GM12872 (cell line): ENCODE data around the gene EPB41L1.

ENCODE experiments used
- TF ChIP-seq, protein P1 (sequence below): IDR thresholded peaks from 3 replicates; pipeline ENCODE4 v1.5.1; 2011; ENCODE audit warnings: low read depth, mild to moderate bottlenecking, low read length, moderate library complexity; ENCODE audit not compliant: insufficient read depth

Gene EPB41L1

DNA sequence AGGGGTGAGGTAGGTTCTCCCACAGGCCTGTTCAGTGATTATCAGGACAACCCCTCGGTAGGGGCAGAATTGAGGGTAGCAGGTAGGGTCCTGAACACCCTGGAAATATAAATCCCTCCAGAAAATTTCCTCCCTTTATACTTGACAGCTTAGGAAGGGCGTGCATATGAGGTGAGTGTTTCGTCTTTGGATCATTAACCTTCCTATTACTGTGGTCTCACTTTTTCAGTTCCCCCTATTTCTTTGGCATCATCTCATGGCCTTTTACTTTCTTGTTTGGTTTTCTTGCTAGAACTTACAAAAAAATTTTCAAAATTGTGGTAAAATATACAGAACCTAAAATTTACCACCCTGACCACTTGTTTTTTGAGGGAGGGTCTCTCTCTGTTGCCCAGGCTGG is 18.7 kb upstream of the EPB41L1 start:
- TF ChIP-seq, protein P1, sequence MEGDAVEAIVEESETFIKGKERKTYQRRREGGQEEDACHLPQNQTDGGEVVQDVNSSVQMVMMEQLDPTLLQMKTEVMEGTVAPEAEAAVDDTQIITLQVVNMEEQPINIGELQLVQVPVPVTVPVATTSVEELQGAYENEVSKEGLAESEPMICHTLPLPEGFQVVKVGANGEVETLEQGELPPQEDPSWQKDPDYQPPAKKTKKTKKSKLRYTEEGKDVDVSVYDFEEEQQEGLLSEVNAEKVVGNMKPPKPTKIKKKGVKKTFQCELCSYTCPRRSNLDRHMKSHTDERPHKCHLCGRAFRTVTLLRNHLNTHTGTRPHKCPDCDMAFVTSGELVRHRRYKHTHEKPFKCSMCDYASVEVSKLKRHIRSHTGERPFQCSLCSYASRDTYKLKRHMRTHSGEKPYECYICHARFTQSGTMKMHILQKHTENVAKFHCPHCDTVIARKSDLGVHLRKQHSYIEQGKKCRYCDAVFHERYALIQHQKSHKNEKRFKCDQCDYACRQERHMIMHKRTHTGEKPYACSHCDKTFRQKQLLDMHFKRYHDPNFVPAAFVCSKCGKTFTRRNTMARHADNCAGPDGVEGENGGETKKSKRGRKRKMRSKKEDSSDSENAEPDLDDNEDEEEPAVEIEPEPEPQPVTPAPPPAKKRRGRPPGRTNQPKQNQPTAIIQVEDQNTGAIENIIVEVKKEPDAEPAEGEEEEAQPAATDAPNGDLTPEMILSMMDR = no peak

DNA sequence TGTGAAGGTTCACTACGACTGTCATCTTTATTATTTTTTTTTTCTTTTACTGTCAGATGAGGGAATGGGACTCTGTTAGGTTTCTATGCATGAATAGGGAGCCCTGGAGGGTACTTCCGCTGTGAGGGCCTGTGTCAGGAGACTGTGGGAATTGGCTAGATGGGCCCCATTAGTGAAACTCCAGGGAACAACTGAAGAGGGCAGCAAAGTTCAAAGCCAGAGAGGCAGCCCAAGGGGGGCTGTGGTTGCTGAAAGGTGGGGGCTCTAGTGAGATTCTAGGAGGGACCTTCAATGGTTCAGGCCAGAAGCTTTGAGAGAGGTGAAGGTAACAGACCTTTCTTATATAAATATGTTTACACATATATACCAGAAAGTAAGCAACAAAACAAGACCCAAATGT is 13.2 kb upstream of the EPB41L1 start:
- TF ChIP-seq, protein P1 = no peak

DNA sequence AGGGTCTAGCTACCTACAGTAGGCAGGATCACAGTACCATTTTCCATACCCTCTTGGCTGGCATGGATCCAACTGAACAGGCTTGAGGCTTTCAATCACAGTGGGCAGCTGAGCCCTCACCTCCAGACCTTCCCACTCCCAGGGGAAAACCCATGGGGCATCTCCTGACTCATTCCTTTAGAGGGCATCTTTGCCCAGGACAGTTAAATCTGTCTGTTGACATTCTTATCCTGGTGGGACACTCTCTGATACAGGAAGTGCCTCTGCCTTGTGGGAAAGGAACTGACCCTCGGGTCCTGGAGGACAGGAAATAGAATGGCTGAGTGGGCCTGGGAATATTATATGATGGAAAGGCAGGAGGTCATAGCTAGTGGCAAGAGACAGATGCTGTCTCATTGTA is 10.2 kb upstream of the EPB41L1 start:
- TF ChIP-seq, protein P1 = no peak

DNA sequence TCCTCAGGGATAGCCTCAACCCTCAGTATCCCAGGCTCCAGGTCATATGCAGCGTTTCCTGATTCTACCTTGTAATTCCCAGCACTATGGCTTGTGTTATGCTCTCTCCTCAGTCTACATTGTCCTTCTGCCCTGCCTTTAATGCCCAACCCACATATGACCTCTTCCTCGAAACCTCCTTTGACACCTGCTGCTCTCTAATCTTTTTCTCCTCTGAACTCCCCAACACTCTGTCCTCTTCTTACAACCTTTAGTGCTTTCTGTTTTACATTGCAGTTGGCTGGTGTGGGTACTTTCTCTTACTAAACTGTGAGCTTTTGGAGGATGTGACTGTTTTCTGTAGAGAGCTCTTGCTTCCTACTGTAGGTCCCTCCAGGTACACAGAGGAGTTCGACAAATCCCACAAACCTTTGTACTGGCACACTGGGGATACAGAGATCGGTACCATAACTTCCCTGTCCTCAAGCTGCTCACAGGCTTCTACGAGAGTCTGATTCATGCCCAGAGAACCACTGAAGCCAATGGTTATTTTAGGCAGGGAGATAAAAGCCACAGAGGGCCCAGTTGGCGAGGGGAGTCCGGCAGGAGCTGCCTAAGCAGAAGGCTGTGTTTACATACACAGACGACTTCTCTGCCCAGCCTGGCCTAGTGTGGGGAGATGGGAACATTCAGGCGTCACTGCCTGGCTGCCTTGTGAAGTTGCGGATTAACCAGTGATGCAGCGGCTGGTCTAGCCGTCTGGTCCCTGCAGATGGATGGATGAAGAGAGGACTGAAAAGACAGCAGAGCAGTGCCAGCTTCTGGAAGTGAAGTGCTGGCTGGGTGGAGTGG is 8.4 kb upstream of the EPB41L1 start:
- TF ChIP-seq, protein P1 = no peak

DNA sequence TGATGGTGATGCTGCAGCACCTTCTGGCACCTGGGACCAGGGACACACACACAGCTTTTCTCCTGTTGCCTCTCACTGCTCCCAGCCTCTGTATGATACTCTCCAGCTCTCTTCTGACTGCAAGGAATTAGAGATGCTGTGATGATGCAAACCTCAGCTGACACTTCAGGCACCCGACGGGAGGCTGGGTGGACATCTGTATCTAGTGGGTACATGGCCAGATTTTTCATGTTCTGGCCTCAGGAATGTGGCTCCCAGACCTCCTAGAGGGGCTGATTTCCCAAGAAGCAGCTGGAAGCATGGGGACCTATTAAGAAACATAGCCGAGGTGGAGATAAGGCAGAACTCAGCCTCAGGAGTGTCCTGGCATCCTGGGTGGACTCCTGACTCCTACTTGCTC is 6.8 kb upstream of the EPB41L1 start:
- TF ChIP-seq, protein P1 = no peak

DNA sequence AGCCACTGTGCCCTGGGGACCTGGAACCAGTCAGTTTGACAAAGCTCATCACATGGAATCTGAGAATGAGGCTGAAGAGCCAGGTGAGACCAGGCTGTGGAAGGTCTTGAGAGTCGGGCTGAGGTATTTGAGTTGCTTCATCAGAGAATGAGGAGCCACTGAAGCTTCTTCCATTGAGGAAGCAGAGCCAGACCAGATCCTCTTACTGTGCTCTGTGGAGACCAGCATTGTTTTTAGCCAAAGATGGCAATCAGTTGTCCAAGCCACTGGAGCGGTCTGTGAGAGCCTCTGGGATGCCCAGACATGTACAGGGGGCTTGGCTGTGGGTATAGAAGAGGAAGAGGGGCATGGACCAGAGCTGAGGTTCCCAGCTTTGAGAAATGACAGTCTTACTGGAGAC is 6.1 kb upstream of the EPB41L1 start:
- TF ChIP-seq, protein P1 = no peak

DNA sequence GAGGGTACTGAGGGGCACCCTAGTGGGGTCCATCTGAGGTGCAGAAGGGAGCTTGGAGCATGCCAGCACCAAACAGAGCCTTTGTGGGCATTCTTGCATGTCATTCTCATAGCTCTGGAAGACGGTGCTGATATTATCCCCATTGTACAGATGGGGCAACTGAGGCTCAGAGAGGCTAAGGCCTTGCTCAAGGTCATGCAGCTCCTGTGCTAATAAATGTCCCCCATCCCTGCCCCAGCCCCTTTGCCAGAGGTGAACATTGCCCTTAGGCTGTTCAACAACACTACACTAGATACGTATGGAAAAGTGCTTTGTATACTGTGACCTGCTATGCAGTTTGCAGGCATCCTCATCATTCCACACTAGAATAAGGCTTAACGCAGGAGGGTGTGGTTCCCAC is 5.5 kb upstream of the EPB41L1 start:
- TF ChIP-seq, protein P1 = no peak

DNA sequence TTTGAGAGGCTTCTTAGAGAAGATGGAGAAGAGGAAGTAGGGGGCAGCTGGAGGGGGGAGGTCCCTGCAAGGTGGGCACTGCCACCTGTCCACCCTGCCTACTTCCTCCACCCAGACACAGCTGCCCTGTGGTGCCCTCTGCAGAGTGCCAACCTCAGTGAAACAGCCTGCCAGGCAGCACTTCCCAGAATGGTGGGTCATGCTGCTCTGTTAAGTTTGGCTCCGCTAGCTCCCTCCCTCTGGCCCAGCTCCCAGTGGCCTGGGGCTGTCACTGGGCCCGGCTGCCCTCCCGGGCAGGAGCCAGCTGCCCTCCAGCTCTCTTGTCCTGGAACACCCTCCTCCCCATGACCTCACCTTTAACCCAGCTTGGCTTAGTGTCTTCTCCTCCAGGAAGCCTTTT is 5.1 kb upstream of the EPB41L1 start:
- TF ChIP-seq, protein P1 = no peak
